HepG2 (cell line): ENCODE results near the gene HYCC1. TPM values are rescaled to one million over a fixed set of nuclear protein-coding genes. Genes with fewer than 3 reads are reported as not detected.

Experiments
- ATAC-seq: fragments of 200-7000 bp; cut with Tn5 transposase; 3 replicates; pipeline ENCODE4 v1.9.1; 2020; ENCODE audit warnings: mild to moderate bottlenecking, moderate library complexity
- BruUV-seq: library from RNA; stranded (reverse); fragments of 400-500 nt; replicated peaks from 2 replicates; lab custom pipeline; 2021; lab: Mats Ljungman, UMichigan
- CTCF ChIA-PET: fragments of 300-600 bp; formaldehyde crosslinking; extraction: SDS; loops from one replicate; lab custom pipeline; 2021; ENCODE audit warnings: low total read pairs, inconsistent platforms, low intra/inter-chr PET ratio; lab: Yijun Ruan, JAX
- POLR2A ChIA-PET: fragments of 350-600 bp; sonication (Branson Sonifier 250); formaldehyde crosslinking; loops from one replicate; lab custom pipeline; 2020; ENCODE audit warnings: antibody characterized with exemption, inconsistent platforms; lab: Yijun Ruan, JAX
- DNase-seq: peaks from one replicate; pipeline ENCODE4 v3.0.0-alpha.2; 2015; ENCODE audit warnings: low spot score
- FAIRE-seq: peaks from 3 replicates; lab custom pipeline; 2011; peaks lifted over from hg19 to GRCh38; lab: Jason Lieb, UNC
- H2AFZ ChIP-seq: one replicate; pipeline ENCODE4 v1.6.1; 2011; ENCODE audit warnings: low read length, inconsistent platforms
- H3K27ac ChIP-seq: fragments of 300-600 bp; 3 replicates; pipeline ENCODE4 v1.8.0; 2011; ENCODE audit warnings: mixed run types, mild to moderate bottlenecking, mixed read lengths, low read length, inconsistent platforms; ENCODE audit not compliant: insufficient read depth; ENCODE audit errors: extremely low read length
- H3K27me3 ChIP-seq, 2 experiments: fragments of 200-600 bp in 1 of 2; 2 replicates in 1 of 2; 3 replicates in 1 of 2; pipeline versions ENCODE4 v1.6.0 to v1.8.0; 2011; ENCODE audit warnings: low read length in 2 of 2, mild to moderate bottlenecking in 2 of 2, moderate library complexity in 2 of 2, inconsistent platforms in 1 of 2; ENCODE audit not compliant: insufficient read depth in 2 of 2, control insufficient read depth in 1 of 2
- H3K36me3 ChIP-seq, 2 experiments: fragments of 200-600 bp in 1 of 2; replicated peaks in 1 of 2; 2 replicates in 1 of 2; 3 replicates in 1 of 2; pipeline versions ENCODE4 v1.5.1 to v1.8.0; 2011; ENCODE audit warnings: low read length in 2 of 2, inconsistent platforms in 1 of 2; ENCODE audit not compliant: insufficient read depth in 2 of 2, control insufficient read depth in 1 of 2
- H3K4me1 ChIP-seq: 2 replicates; pipeline ENCODE4 v1.5.1; 2012; ENCODE audit warnings: low read length, inconsistent platforms; ENCODE audit not compliant: insufficient read depth
- H3K4me2 ChIP-seq: 2 replicates; pipeline ENCODE4 v1.6.0; 2011; ENCODE audit warnings: low read depth, low read length, inconsistent platforms
- H3K4me3 ChIP-seq, 3 experiments: fragments of 200-600 bp in 1 of 3; sonication (generic), shearing (Covaris generic) in 1 of 3; replicated peaks in 1 of 3; 2 replicates each; pipeline ENCODE4 v1.5.1; 2011 to 2016; ENCODE audit warnings: low read length in 3 of 3, inconsistent platforms in 2 of 3, low read depth in 2 of 3, mild to moderate bottlenecking in 2 of 3, control low read depth in 1 of 3, mixed read lengths in 1 of 3; ENCODE audit not compliant: insufficient read depth in 1 of 3
- H3K79me2 ChIP-seq: one replicate; pipeline ENCODE4 v1.6.1; 2011; ENCODE audit warnings: low read length, inconsistent platforms; ENCODE audit not compliant: insufficient read depth
- H3K9ac ChIP-seq: 2 replicates; pipeline ENCODE4 v1.6.0; 2011; ENCODE audit warnings: mild to moderate bottlenecking, low read depth, low read length, inconsistent platforms; ENCODE audit not compliant: insufficient read depth
- H3K9me3 ChIP-seq: 2 replicates; pipeline ENCODE4 v1.5.1; 2012; ENCODE audit warnings: mild to moderate bottlenecking, low read length
- H4K20me1 ChIP-seq: 2 replicates; pipeline ENCODE4 v1.6.0; 2011; ENCODE audit warnings: inconsistent platforms, mild to moderate bottlenecking, low read length, moderate library complexity; ENCODE audit not compliant: insufficient read depth
- HHEX ChIP-seq: IDR thresholded peaks from 2 replicates; pipeline ENCODE4 v1.6.1; 2016; ENCODE audit warnings: control low read depth
- KLF9 ChIP-seq: IDR thresholded peaks from 2 replicates; pipeline ENCODE4 v1.6.1; 2016; ENCODE audit warnings: low read depth
- MLX ChIP-seq: IDR thresholded peaks from 2 replicates; pipeline ENCODE4 v1.6.1; 2016
- MYC ChIP-seq: sonication (generic); formaldehyde crosslinking; IDR thresholded peaks from 2 replicates; pipeline ENCODE4 v1.9.0; 2021; ENCODE audit warnings: missing genetic modification reagents, borderline replicate concordance
- TFE3 ChIP-seq: IDR thresholded peaks from 2 replicates; pipeline ENCODE4 v1.6.1; 2016
- TRIM24 ChIP-seq: sonication (generic); formaldehyde crosslinking; IDR thresholded peaks from 2 replicates; pipeline ENCODE4 v1.8.0; 2022; ENCODE audit warnings: mild to moderate bottlenecking, missing genetic modification reagents
- ZFP1 ChIP-seq: IDR thresholded peaks from 2 replicates; pipeline ENCODE4 v1.6.1; 2016
- ZNF333 ChIP-seq: sonication (generic); formaldehyde crosslinking; IDR thresholded peaks from 2 replicates; pipeline ENCODE4 v1.4.0; 2020; ENCODE audit warnings: mild to moderate bottlenecking, missing genetic modification reagents, borderline replicate concordance
- ZNF335 ChIP-seq: sonication (generic); formaldehyde crosslinking; IDR thresholded peaks from 2 replicates; pipeline ENCODE4 v1.4.0; 2020; ENCODE audit warnings: missing genetic modification reagents
- ZNF407 ChIP-seq: sonication (generic); formaldehyde crosslinking; IDR thresholded peaks from one replicate; pipeline ENCODE4 v1.5.1; 2020; ENCODE audit warnings: mild to moderate bottlenecking, missing genetic modification reagents; ENCODE audit errors: not compliant biosample characterization
- WGBS: methylation state at CpG from one replicate; pipeline ENCODE4 v1.1.6; 2017; ENCODE audit warnings: low lambda C conversion rate; 5-methylcytosine and 5-hydroxymethylcytosine counted together
- in situ Hi-C: cut with HindIII; loops from 2 replicates; pipeline ENCODE4 v1.10.0; 2017; ENCODE audit warnings: low pct_unique_long_range_greater_than_20kb; ENCODE audit not compliant: extremely low pct_ligation_motif_present
- intact Hi-C: fragments of 100-400 bp; cut with micrococcal nuclease; formaldehyde crosslinking; loops from one replicate; pipeline ENCODE4 v1.10.0; 2022; ENCODE audit not compliant: unreplicated experiment
- polyA plus RNA-seq, 8 experiments: library from polyadenylated mRNA; depleted of rRNA in 3 of 8; stranded (reverse) in 7 of 8; unstranded in 1 of 8; fragments of >200 nt; fragmentation: Illumina TruSeq in 4 of 8; extraction: Trizol in 4 of 8; gene quantifications; 2 replicates each; pipeline versions ENCODE4 v1.2.1 to v1.2.3, GENCODE V29; 2011 to 2016; ENCODE audit warnings: low read depth in 4 of 8, missing spikeins in 1 of 8, mixed read lengths in 1 of 8; ENCODE audit not compliant: insufficient read depth in 1 of 8
- total RNA-seq, 5 experiments: library from RNA; depleted of rRNA; stranded (reverse); fragments of >200 nt; fragmentation: Illumina TruSeq; extraction: Trizol; gene quantifications; 2 replicates each; pipeline ENCODE4 v1.2.3, GENCODE V29; 2016; ENCODE audit warnings: low read depth in 1 of 5

Gene HYCC1
- total and polyA plus RNA-seq, 2 of the 13 experiments (the other 11 are each of a cell fraction or from before 2014, with no cell fraction given): 9.5 to 41.8 TPM

GRCh38 chr7:22996470-22996869 lies 17.5 kb downstream of the HYCC1 start:
- Histone ChIP-seq H3K27me3 (no peaks in the 10 kb centered on the region), H3K79me2 (peaks cover 20% of the 10 kb centered on the region), H3K4me2 (no peak overlapping the region), H3K9ac (no peak overlapping the region), H3K4me1 (no peaks in the 10 kb centered on the region), H3K4me3 (no peak overlapping the region), H3K36me3 (no peaks in the 10 kb centered on the region), H2AFZ (no peak overlapping the region), H3K9me3 (no peaks in the 10 kb centered on the region), H3K27ac (no peak overlapping the region), H4K20me1 (no peaks in the 10 kb centered on the region)
- ChIA-PET POLR2A (no interaction called here), CTCF (no interaction called here)
- FAIRE-seq (no peak), DNase-seq (no peak), ATAC-seq (no peak)
- WGBS: 85% methylated on average over 1 of the region's 1 CpG
- intact Hi-C loops: no loop called here
- TF ChIP-seq ZNF333 (CRISPR knock-in tag) (no peak), KLF9 (CRISPR knock-in tag) (no peak), ZFP1 (CRISPR knock-in tag) (no peak), HHEX (CRISPR knock-in tag) (no peak), MYC (no peak)
- in situ Hi-C loops: no loop called here
- BruUV-seq: no TSS peak

GRCh38 chr7:22995011-22995410 lies 18.9 kb downstream of the HYCC1 start:
- Histone ChIP-seq H3K4me3 (no peak overlapping the region), H3K79me2 (peaks cover 14% of the 10 kb centered on the region), H3K27me3 (no peaks in the 10 kb centered on the region), H2AFZ (no peak overlapping the region), H3K4me1 (no peaks in the 10 kb centered on the region), H3K9me3 (no peaks in the 10 kb centered on the region), H3K36me3 (no peaks in the 10 kb centered on the region), H3K27ac (no peak overlapping the region), H4K20me1 (no peaks in the 10 kb centered on the region), H3K9ac (no peak overlapping the region), H3K4me2 (no peak overlapping the region)
- DNase-seq: no peak
- intact Hi-C loops (no loop called here), in situ Hi-C loops (no loop called here)
- 94% methylated on average over 2 of the region's 2 CpGs for WGBS
- FAIRE-seq: no peak
- no TSS peak for BruUV-seq
- ChIA-PET CTCF (no interaction called here), POLR2A (no interaction called here)
- no peak for ATAC-seq
- TF ChIP-seq MLX (no peak), TRIM24 (CRISPR knock-in tag) (no peak), ZNF335 (no peak), ZNF407 (CRISPR knock-in tag) (no peak), TFE3 (CRISPR knock-in tag) (no peak)
